Stimulated activated naive CD8-positive, alpha-beta T cell treated with anti-CD3 and anti-CD28 coated beads, Interleukin-15, Interleukin-2, amounts not matched to agents 100 U/mL and 50 U/mL, for 24 hours (primary cell): ENCODE results near the gene CNTN1.
"Not testable (repeated sequence)": the region's sequence is repeated elsewhere in the genome, so short reads cannot be mapped to it uniquely, and the experiment has no call there.

Experiments
- ATAC-seq: fragments of 150-1000 bp; cut with Tn5 transposase; one replicate; pipeline ENCODE4 v1.10.0; 2021
- DNase-seq: peaks from one replicate; pipeline ENCODE4 v3.0.0; 2021

CNTN1 gene

DNA sequence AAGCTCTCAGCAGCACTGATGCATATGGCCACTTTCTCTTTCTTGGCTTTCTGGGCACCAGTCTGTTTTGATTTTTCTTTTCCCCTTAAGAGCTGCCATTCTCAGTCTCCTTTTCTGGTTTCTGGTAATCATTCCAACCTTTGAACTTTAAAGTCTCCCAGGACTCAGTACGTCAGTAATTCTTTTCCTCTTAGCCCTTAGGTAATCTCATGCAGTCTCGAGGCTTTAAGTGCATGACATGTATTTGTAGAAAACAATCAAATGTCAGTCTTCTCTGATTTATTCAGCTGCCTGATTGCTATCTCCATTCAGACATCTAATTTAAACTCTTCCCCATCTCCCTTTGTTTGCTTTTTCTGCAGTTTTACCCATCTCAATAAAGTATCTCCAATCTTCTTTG lies 356.8 kb downstream of the CNTN1 start:
- DNase-seq (no peak), ATAC-seq (no peak)

DNA sequence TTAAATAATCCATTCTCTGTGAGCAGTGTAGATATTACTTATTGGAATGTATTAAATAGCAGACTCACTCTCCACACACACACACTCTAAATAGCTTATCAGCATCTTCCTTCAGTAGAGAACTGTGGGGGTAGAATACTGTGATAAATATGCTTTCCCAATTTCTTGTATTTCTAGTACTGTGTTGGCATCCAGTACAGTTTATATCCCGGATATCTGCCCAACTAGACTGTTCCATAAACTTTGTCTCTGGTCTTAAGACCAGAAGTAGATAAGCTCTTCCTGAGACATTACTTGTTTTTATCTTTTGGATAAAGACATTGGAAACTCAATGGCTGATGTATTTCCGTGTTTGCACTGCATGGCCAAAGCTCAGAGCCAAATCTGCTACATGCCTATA lies 359.7 kb downstream of the CNTN1 start:
- no peak for ATAC-seq
- no peak for DNase-seq

DNA sequence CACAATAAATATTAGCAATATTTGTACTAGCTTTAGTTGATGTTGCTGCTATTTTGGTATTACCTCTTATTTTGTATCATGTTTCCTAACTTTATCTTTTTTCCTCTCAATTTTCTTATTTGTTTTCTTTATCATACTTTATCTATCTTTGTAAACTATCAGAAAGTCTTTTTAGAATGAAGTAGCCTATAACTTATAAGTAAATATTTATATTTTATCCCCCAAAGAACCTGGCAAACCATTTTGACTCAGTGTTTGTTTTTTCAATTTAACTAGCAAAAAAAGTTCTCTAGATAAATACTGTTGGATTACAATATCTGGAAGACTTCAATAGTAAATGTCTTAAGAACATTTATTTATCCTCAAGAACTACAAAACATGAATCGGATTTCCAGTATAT lies 360.2 kb downstream of the CNTN1 start:
- DNase-seq (no peak), ATAC-seq (no peak)

DNA sequence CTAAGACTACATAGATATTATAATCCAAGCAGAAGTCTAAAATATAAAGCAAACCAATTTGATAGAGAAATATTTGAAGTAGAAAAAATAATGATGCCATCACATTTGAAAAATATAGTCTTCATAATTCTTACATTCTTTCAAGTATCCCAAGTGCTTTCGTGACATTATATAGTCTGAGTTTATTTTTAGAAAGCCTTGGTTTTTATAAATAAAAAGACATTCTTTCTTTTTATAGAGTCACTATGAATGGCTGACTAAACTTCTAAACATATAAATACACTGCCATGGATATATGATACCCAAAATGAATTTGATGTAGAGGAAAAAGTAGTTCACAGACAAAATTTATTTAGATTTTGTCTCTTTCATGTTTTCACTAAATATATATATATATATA lies 360.8 kb downstream of the CNTN1 start:
- ATAC-seq = no peak
- DNase-seq = no peak

DNA sequence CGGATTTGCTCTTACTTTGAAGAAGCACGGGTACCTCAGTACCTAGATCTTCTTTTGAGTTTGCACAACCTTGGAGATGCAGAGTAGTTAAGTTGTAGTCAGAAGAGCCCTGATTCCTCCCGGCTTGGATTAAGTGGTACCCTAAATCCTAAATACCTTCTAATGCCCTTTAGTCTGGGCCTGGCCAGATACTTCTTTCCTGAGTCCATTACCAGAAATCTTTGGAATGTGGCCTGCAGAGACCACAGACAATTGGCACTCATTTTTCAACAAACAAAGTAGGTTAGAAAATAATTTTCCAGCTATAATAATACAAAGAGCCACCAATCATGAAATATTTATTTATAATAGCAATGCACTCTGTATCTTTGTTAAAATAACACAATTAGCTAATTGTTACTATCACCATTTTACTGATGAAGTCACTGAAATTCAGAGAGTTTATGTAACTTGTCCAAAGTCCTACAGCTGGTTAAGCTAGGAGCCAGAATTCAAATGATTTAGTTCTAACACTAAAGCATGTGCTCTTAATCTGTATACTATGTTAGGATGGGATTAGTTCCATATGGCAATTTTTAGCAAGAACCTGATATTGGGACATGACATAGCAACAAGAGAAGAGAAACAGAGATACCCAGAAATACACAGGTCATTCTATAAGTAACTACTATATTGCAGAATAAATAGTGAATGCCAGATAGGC lies 363.8 kb downstream of the CNTN1 start:
- ATAC-seq (no peak), DNase-seq (no peak)

DNA sequence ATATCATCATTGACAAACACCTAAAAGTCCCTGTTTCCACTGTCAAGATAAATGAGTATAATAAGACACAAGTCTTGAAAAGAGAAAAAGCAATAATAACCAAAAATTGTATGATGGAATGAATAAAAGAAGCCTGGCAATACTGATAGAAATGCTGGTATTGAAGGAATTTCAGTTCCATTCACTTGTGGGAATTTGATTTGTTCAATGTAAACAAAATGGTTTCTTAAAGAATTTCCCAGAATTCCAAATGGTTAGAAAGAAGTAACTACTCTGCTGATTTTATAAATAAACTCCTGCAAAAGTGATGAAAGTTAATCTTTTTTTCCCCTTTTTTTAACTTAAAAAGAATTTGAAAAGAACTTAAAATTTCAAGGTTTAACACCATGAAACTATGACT lies 366.0 kb downstream of the CNTN1 start:
- ATAC-seq = no peak
- DNase-seq = no peak

DNA sequence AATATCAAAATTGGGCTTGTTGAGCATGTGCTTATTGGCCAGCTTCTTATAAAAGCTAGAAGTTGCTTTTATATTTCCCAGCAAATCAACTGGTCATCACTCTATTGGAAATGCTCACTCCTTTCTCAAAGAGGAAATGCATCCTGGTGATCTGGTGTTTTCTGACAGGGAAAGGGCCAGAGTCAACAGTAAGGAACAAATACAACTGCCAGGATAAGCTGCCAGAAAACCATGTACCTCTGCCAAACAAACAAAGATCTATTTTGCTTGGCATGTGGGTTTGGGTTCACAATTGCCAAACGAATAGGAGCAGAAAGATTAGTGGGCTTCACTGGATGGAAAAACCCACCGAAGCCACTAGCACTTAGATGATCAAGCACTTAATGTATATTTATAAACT lies 369.0 kb downstream of the CNTN1 start:
- DNase-seq = no peak
- no peak for ATAC-seq

DNA sequence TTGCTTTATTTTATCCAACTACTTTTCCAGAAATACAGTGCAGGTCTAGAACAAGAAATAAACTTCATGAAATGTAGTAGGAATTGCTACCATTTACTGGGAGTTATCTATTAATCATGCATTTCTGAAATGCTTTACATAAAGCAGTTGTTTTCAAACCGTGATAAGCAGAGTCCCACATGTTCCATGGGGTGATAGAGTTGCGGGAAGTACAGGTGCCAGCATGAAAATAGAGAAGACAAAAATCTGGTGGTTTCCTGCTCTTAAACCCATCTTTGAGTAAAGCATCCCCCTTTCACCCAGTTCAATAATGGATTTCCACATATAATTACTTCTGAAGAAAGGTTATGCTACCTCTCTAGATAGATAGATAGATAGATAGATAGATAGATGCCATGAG lies 372.2 kb downstream of the CNTN1 start:
- ATAC-seq (no peak), DNase-seq (no peak)

DNA sequence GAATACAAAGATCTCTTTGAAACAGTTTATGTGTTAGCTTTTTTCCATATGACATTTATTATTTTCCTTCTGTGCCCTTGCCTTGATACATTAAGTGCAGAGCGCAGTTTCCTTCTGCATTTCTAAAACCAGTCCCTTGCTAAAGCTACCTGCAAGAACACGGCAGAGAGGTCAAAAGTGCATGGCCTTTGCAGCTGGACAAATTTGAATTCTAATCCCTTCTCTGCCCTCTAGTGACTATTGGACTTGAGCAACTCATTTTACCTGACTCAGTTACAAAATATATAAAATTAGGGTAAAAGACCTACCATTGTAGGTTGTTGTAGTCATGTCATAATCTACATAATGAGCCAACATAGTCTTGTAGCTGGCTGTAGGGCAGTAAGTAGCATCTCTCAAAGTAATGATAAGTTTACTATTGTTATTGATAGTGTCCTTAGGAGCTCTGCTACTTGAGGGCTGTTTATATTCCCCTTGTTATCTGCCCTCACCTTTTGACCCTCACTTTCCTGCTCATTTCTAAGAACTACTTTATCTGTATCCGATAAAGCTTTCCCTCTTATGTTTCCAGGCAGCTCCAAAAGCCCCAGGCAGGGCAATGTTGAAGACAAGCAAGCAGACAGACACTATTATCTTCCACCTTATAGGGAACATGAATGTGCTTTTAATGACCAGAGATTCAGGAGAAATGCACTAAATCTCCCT lies 375.9 kb downstream of the CNTN1 start:
- no peak for ATAC-seq
- no peak for DNase-seq

DNA sequence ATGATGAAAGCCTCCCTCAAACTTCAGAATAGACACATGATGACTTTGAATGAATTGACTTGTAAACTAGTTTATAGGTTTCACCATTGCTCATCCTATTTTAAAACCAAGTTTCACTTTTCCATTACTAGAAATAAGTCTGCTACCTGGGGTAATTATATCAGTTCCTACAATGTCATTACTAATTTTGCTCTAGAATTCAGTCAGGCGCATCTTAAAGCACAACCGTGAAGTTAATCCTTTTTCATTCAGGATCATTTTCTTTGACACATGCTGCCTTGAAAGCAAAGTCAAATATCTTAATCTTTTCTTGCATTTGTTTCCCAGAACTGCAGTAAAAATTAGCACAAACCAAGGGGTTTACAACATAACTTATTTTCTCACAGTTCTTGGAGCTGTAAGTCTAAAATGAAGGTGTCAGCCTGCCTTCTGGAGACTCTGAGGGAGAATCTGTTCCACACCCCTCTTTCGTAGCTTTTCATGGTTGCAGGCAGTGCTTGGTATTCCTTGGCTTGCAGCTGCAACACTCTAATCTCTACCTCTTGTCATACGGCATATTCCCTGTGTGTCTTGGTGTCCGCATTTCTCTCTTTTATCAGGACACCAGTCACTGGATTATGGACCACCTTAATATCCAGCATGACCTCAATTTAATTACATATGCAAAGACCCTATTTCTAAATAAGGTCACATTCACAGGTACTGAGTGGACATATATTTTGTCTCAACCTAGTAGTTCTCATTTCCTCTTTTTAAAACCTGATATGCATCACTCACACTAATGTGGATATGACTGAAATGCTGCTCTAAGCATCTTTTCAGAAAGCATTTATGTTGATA lies 381.6 kb downstream of the CNTN1 start:
- ATAC-seq = no peak

DNA sequence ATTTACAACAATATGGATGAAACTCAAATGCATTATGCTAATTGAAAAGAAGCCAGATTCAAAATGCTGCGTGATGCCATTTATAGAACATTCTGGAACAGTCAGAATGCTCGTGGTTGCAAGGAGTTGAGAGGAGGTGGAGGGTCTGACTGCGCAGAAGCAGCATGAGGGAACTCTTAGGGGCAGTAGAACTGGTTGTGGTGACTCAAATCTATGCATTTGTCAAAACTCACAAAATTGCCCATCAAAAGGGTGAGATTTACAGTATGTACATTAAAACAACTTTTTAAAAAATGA lies 382.2 kb downstream of the CNTN1 start:
- DNase-seq (no peak), ATAC-seq (no peak)

More for the DNA sequence above, 381.6 kb downstream of the CNTN1 start:
- no peak for DNase-seq

DNA sequence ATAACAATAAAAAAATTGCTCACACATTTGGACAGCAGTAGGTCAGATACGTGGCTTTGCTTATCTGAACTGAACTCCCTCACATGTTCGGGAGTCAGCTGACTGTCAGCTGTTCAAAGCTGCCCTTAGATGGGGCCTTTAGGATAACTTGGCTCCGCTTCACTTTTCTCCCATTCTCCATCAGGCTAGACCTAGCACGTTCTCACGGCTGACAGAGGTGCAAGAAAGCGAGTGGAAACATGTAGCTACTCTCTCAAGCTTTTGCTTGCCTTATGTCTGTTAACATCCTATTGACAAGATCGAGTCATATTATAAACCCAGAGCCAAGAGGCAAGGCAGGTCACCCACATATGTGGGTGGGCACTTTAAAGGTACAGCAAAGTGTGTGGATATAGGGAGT lies 383.9 kb downstream of the CNTN1 start:
- DNase-seq = no peak
- ATAC-seq = no peak

DNA sequence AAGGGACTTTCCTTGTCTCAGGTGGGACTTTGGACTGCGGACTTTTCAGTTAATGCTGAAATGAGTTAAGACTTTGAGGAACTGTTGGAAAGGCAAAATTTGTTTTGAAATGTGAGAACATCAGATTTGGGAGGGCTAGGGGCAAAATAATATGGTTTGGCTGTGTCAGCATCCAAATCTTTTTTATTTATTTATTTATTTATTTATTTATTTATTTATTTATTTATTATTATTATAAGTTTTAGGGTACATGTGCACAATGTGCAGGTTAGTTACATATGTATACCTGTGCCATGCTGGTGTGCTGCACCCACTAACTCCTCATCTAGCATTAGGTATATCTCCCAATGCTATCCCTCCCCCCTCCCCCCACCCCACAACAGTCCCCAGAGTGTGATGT lies 389.0 kb downstream of the CNTN1 start:
- not testable (repeated sequence) for DNase-seq, ATAC-seq

DNA sequence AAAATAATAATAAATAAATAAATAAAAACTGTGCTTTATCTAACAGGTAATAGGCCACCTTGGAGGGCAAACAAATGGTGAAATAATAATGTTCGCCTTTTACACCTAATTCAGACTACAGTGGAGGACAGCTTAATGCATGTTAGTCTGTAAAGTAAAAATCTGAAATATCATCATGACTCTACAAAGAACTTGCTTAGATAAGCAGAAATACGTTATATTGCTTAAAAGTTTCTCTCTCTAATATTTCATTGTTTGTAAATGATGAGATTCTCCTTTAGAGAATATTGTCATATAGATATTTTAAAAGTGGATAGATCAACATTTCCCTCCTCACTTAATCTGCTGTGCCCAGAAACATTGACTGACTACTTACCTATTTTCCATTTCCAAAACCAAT lies 397.2 kb downstream of the CNTN1 start:
- ATAC-seq = no peak
- no peak for DNase-seq

DNA sequence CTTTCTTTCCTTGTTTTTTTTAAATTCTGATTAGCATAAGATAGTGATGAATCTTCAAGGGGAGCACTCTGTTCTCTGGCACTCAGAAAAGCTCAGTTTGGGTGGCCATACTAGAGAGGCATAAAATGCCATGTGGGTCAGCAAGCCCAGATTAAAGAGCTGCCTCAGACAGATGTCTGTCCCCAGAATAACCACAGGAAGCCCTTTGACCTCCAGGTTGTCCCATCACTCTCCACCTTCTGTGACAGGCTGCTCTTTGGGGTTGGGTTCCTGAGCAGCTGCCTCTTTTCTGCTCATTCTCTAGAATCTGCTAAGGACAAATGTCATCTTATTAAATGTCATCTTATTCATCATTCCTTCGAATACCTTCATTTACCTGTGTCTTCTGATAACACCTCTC lies 399.9 kb downstream of the CNTN1 start:
- DNase-seq (no peak), ATAC-seq (no peak)

DNA sequence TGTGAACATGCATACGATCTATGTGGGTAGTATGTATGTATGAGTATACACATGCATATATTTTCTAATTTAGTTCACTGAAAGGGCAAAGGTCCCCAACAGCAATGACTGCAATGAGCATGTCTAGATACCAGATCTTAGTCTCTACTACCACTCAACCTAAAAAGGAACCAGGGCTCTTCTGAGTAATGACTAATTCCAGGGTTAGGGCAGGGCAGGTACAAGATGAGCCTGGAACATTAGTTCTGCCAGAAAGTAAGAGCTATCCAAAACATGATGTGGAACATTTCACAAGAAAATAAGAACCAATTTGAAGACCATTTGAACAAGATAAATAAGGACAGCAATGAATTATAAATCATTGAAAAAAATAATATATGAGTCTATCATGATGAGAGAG lies 404.6 kb downstream of the CNTN1 start:
- no peak for DNase-seq

DNA sequence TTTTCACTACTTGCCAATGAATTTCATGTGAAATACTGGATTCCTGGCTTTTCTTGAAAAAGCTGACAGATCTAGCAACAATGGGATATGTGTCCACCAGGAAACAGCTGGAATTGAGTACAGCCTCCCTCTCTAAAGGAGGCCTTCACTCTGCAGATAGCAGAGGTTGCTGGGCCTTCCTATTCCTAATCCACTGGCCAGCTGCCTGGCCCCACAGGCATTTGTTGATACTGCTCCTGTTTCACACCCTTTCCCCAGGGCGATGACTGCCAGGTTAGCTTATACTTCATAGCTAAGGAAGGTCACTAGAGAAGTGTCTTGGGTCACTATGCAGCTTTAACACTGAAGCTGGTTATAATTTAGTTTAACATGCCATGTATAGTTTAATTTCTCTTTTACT lies 408.3 kb downstream of the CNTN1 start:
- DNase-seq (no peak), ATAC-seq (no peak)

More for the DNA sequence above, 404.6 kb downstream of the CNTN1 start:
- ATAC-seq = no peak

DNA sequence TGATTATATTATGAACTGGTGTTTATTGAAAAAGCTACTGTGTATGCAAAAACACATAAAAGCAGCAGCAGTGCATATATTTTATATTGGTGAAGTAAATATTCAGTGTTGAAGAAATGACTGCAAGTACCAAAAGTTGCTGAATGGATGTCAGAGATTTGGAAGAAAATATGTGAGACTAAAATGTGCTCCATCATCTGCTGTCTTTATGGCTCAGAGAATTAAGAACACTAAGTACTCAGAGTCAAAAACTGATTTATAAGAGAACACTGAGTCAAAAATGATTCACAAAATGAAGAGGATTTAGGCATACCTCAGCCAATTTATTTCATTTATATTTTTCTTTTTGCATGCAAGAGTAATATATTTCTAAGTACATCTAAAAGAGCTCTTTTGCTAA lies 409.6 kb downstream of the CNTN1 start:
- DNase-seq (no peak), ATAC-seq (no peak)

DNA sequence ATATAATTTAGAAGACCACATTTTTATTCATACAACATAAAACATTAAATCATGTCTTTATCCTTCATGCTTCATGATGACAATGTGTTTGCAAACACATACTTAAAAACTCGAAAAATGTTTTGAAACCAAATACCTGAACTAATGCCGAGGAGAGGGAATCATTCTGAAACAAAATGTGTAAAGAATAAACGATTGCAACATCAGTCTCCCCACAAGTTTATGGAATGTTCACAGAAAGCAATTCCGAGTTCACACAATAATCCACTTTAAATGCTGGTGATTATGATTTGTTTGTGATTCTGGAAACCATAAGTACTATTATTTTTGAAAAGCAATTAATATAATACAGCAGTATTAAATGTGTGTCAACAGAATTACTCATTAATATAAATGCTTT lies 411.4 kb downstream of the CNTN1 start:
- no peak for ATAC-seq
- no peak for DNase-seq

DNA sequence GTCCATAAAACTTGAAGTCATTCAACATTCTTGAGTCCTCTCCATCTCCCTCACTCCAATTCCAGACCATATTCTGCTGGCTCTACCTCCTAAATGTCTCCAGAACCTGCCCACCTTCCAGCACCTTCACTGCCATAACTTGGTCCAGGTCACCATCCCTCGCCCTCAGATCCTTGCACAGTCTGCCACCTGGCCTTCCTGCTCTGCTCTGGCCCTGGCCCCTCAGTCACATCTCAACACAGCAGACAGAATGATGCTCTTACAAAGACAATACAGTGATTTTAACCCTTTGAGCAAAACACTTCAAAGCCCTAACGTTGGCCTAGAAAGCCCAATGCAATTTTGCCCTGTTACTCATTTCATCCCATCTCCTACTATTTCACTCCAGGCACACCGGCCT lies 414.1 kb downstream of the CNTN1 start:
- DNase-seq (no peak), ATAC-seq (no peak)

DNA sequence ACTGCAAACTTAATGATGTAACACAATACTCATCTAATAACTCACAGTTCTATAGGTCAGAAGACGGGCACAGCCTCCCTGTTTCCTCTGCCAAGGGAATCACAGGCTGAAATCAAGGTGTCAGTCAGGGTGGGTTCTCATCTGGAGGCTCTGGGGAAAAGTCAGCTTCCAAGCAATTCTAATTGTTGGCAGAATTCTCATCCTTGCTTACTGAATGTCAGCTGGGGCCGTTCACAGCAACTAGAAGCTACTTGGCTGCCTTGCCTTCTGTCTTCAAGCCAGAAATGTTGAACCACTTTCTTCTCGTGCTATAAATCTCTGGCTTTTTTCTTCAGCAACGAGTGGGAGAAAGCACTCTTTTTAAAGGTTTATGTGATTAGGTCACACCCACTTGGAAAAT lies 415.8 kb downstream of the CNTN1 start:
- no peak for DNase-seq
- no peak for ATAC-seq

DNA sequence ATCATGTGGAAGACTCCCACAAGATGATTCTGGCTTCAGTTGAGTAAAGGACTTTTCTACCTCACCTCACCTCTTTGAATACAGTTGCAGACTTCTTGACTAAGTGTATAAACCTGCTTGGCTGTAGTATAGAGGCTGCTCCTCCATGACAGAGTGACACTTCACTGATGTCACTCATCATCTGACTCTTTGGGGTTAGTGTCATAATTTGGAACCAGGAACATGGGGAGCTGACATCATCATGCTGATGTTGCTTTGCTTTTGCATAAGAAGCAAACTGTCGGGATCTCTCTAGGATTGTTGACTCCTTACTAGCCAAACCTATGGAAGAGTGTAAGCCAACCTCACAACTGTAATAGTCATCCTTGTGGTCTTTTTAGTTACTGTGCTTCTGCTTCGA lies 420.7 kb downstream of the CNTN1 start:
- DNase-seq = no peak
- no peak for ATAC-seq

DNA sequence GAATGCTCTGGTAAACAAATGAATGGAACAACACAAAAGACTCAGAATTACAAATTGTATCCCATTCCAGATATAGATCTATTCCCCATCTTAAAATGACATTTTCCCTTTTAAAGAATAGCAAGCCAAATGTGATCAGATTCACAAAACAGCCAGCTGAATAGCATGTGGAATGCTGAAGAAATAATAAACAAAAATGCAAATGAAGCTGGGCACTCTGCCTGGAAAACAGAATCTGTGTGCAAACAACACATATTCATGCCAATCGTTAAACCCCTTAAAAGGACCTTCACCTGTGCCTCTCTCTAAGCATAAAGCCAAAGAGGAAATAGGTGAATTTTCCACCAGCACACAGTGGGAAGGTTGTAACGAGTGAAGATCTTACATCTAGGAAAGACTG lies 428.0 kb downstream of the CNTN1 start:
- no peak for DNase-seq
- no peak for ATAC-seq

DNA sequence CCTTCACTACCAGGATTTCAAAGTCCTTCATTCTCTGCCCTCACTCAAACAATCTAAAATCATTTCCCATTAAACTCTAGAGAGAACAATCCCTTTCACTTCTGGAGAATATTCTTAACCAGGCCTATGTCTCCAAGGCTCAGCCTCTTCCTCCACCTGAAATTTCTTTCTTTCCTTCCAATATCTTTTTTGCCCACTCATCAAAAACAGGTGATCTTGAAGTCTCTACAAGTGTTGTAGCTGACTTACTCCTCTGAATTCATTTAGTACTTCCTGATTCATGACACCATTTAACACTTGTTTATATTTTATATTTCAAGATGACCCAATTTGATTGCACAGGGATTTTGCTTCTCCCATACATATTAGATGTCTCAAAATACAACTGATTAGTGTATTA lies 429.1 kb downstream of the CNTN1 start:
- DNase-seq (no peak), ATAC-seq (no peak)
